HFFc6 (cell line): ENCODE measurements around the gene TMEM121B. TPM values are rescaled to one million over a fixed set of nuclear protein-coding genes. Genes with fewer than 3 reads are reported as not detected.

ENCODE experiments used
- DNase-seq: peaks from one replicate; pipeline ENCODE4 v3.0.0-alpha.2; 2018
- H3K27ac Mint-ChIP-seq: 2 replicates; pipeline ENCODE4 v1.8.0; 2020; ENCODE audit warnings: mild to moderate bottlenecking, mixed read lengths
- H3K27me3 Mint-ChIP-seq: 2 replicates; pipeline ENCODE4 v1.8.0; 2021; ENCODE audit warnings: mild to moderate bottlenecking, moderate library complexity, mixed read lengths; ENCODE audit not compliant: insufficient read depth
- H3K36me3 Mint-ChIP-seq: 2 replicates; pipeline ENCODE4 v1.8.0; 2021; ENCODE audit warnings: low read depth, mixed read lengths
- H3K4me1 Mint-ChIP-seq: 2 replicates; pipeline ENCODE4 v1.8.0; 2020; ENCODE audit warnings: low read depth, mixed read lengths
- H3K4me3 Mint-ChIP-seq: 2 replicates; pipeline ENCODE4 v1.8.0; 2020; ENCODE audit warnings: mild to moderate bottlenecking, moderate library complexity, mixed read lengths
- H3K9me3 Mint-ChIP-seq: 2 replicates; pipeline ENCODE4 v1.8.0; 2020; ENCODE audit warnings: mild to moderate bottlenecking, mixed read lengths
- total RNA-seq, 6 experiments: library from RNA; stranded (reverse); fragmentation: NEBNext Ultra II Directional; extraction: Animal tissue kit (Norgen Biotek cat#: 25700); gene quantifications; 2 replicates in 1 of 6; 3 replicates in 5 of 6; pipeline ENCODE4 v1.2.3, GENCODE V29; 2021
- TF ChIP-seq, protein P1 (sequence below): fragments of 200-600 bp; sonication (generic); IDR thresholded peaks from 2 replicates; pipeline ENCODE4 v1.5.0; 2021; ENCODE audit warnings: antibody characterized with exemption, mild to moderate bottlenecking

TMEM121B gene
- total RNA-seq, 6 experiments from 2014 or later, result 0.05 to 0.11 (median 0.07) TPM

DNA sequence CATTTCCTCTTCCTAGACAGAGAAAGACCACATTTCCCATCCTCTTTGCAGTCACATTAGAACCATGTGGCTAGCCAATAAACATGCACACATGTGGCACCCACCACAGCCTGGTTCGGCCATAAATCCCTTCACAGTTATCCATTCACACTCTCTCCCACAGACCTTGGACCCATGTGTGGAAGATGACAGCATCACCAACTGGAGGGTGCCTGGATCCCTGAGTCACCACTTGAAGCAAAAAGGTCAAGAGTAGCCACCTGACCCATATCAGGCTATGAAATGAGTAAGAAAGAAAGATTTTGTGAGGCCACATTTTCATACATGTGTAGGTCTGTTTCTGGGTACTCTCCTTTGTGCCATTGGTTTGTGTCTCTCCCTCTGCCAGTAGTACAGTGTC, 9.0 kb upstream of the TMEM121B start:
- Mint-ChIP-seq H3K27me3 (peaks cover 1% of the 10 kb centered on the region; the same call in 1 of the 2 replicates), H3K4me3 (no peak overlapping the region), H3K27ac (no peak overlapping the region), H3K9me3 (no peaks in the 10 kb centered on the region), H3K4me1 (no peaks in the 10 kb centered on the region; the same call in 1 of the 2 replicates), H3K36me3 (no peaks in the 10 kb centered on the region)
- TF ChIP-seq, protein P1, sequence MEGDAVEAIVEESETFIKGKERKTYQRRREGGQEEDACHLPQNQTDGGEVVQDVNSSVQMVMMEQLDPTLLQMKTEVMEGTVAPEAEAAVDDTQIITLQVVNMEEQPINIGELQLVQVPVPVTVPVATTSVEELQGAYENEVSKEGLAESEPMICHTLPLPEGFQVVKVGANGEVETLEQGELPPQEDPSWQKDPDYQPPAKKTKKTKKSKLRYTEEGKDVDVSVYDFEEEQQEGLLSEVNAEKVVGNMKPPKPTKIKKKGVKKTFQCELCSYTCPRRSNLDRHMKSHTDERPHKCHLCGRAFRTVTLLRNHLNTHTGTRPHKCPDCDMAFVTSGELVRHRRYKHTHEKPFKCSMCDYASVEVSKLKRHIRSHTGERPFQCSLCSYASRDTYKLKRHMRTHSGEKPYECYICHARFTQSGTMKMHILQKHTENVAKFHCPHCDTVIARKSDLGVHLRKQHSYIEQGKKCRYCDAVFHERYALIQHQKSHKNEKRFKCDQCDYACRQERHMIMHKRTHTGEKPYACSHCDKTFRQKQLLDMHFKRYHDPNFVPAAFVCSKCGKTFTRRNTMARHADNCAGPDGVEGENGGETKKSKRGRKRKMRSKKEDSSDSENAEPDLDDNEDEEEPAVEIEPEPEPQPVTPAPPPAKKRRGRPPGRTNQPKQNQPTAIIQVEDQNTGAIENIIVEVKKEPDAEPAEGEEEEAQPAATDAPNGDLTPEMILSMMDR, result no peak
- DNase-seq, result no peak

DNA sequence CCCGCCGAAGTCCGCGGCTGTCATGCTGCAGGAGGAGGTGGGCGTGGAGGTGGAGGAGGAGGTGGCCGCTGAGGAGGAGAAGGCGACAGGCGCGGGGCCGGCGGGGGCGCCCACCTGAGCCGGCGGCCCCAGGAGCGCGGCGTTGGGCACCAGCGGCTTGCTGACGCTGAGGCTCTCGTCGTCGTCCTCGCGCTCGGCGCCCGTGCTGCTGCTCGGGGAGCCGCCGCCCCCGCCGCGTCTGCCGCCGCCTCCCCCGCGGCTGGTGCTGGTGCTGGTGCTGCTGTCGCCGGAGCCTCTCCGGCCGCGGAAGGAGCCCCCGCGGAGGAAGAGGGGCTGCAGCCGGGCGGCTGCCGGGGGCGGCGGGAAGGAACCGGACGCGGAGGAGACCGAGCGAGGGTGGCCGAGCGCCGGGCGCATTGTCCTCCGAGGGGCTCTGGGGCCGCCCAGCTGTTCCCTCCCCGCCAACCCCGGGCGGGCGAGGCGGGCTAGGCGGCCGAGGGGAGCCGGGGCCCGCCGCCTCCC, 388 bp downstream of the TMEM121B start:
- H3K4me3 Mint-ChIP-seq, result no peak overlapping the region
- TF ChIP-seq, protein P1, result no peak
- DNase-seq, result no peak
- H3K4me1 Mint-ChIP-seq, result no peaks in the 10 kb centered on the region
- H3K27ac Mint-ChIP-seq, result no peak overlapping the region
- no peaks in the 10 kb centered on the region for H3K36me3 Mint-ChIP-seq
- no peaks in the 10 kb centered on the region for H3K9me3 Mint-ChIP-seq
- H3K27me3 Mint-ChIP-seq, result peaks cover 20% of the 10 kb centered on the region

DNA sequence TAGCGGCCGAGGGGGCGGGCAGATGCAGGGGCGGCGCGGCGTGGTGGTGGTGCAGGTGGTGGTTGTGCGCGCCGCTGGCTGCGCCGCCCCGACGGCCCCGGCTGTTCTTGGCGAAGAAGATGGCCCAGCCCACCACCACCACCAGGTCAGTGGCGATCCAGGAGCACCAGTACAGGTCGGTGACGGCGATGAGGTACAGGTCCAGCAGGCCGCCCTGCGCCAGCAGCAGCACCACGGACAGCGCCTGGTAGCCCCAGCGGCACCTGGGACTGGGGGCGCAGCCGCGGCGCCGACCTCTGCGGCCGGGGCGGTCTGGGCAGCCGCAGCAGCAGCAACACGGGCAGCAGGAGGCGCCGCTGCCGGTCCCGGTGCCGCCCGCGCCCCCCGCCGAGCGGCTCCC, 879 bp downstream of the TMEM121B start:
- Mint-ChIP-seq H3K36me3 (no peaks in the 10 kb centered on the region), H3K27me3 (peaks cover 21% of the 10 kb centered on the region), H3K4me1 (no peaks in the 10 kb centered on the region), H3K4me3 (no peak overlapping the region), H3K27ac (no peak overlapping the region), H3K9me3 (no peaks in the 10 kb centered on the region)
- TF ChIP-seq, protein P1, result no peak
- DNase-seq, result no peak

DNA sequence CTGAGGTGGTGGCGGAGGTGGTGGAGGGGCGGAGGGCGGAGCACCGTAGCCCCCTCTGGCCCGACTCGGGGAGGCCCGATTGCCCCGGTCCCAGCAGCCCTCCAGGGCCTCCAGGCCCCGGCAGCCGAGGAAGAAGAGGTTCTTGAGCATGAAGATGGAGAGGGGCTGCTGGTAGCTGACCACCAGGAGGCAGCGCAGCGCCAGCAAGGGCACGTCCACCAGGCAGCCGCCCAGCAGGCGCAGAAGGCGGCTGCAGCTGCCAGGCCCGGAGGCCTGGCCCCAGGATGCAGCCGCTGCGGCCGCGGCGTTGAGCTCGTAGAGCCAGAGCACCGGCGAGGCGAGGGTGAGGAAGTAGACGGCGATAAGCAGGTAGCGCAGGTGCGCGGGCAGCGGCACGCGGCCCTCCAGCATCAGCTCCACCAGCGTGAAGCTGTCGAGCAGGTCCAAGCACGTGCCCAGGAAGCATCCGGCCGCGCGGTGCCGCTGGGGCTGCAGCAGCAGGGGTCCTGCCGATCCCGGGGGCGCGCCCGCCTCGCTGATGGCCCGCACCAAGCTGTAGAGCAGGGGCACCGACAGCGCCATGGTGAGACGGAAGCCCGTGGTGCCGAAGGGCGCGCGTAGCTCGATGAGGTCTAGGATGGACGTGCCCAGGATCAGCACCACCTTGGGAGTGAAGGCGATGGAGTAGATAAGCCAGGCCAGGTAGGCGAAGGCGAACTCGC, 1.5 kb downstream of the TMEM121B start:
- no peaks in the 10 kb centered on the region for H3K36me3 Mint-ChIP-seq
- H3K4me3 Mint-ChIP-seq, result no peak overlapping the region
- H3K4me1 Mint-ChIP-seq, result no peaks in the 10 kb centered on the region
- DNase-seq, result no peak
- no peak overlapping the region for H3K27ac Mint-ChIP-seq
- TF ChIP-seq, protein P1, result peak; percentile 53
- H3K9me3 Mint-ChIP-seq, result no peaks in the 10 kb centered on the region
- peaks cover 21% of the 10 kb centered on the region for H3K27me3 Mint-ChIP-seq

DNA sequence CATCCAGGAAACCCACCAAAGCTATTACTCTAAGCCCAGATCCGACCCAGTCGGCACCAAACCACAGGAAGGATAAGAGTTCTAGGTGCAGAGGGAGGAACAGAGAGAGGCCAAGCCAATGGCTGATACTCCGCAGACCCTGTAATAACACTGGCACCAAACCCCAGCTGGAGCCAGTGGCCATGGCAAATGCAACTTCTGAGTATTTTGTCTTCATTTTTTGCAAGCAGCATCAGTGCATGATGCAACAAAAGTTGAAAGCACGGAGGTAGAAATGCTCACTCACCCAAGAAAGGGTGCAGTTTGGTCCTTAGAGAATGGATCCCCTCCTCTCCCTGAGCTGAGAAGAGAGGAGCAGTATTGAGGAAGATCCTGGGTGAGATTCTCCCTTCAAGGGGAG, 2.8 kb downstream of the TMEM121B start:
- no peaks in the 10 kb centered on the region for H3K36me3 Mint-ChIP-seq
- H3K4me3 Mint-ChIP-seq, result no peak overlapping the region
- no peak overlapping the region for H3K27ac Mint-ChIP-seq
- no peak for DNase-seq
- no peaks in the 10 kb centered on the region for H3K9me3 Mint-ChIP-seq
- H3K27me3 Mint-ChIP-seq, result peaks cover 21% of the 10 kb centered on the region
- TF ChIP-seq, protein P1, result no peak
- no peaks in the 10 kb centered on the region for H3K4me1 Mint-ChIP-seq
